IMR-90 (cell line): ENCODE measurements around the gene RPS2.

Source experiments
- BHLHE40 ChIP-seq: fragments of 150-350 bp; IDR thresholded peaks from 2 replicates; pipeline ENCODE4 v1.6.1; 2016; ENCODE audit warnings: mild to moderate bottlenecking, low read depth, low read length
- CEBPB ChIP-seq: IDR thresholded peaks from 2 replicates; pipeline ENCODE4 v1.6.1; 2012; ENCODE audit warnings: low read depth, low read length, improper control_type of control experiment
- CHD1 ChIP-seq: IDR thresholded peaks from 2 replicates; pipeline ENCODE4 v1.6.1; 2012; ENCODE audit warnings: low read depth, low read length, improper control_type of control experiment
- CTCF ChIP-seq: conservative IDR thresholded peaks from 2 replicates; pipeline ENCODE4 v1.5.1; 2012; ENCODE audit warnings: mild to moderate bottlenecking, low read depth, low read length, improper control_type of control experiment
- ELK1 ChIP-seq: fragments of 150-350 bp; IDR thresholded peaks from 2 replicates; pipeline ENCODE4 v1.6.1; 2016; ENCODE audit warnings: low read depth, mild to moderate bottlenecking, low read length, moderate library complexity, borderline replicate concordance
- FOS ChIP-seq: fragments of 150-350 bp; IDR thresholded peaks from 2 replicates; pipeline ENCODE4 v1.6.1; 2016; ENCODE audit warnings: low read depth, low read length
- MAFK ChIP-seq: IDR thresholded peaks from 2 replicates; pipeline ENCODE4 v1.6.1; 2012; ENCODE audit warnings: low read depth, low read length, improper control_type of control experiment
- MAZ ChIP-seq: IDR thresholded peaks from 2 replicates; pipeline ENCODE4 v1.6.1; 2012; ENCODE audit warnings: low read depth, mild to moderate bottlenecking, low read length, improper control_type of control experiment, moderate library complexity, borderline replicate concordance
- POLR2A ChIP-seq: IDR thresholded peaks from 2 replicates; pipeline ENCODE4 v1.6.1; 2012; ENCODE audit warnings: mild to moderate bottlenecking, low read depth, low read length
- RAD21 ChIP-seq: IDR thresholded peaks from 2 replicates; pipeline ENCODE4 v1.6.1; 2012; ENCODE audit warnings: low read length, improper control_type of control experiment
- RCOR1 ChIP-seq: IDR thresholded peaks from 2 replicates; pipeline ENCODE4 v1.6.1; 2012; ENCODE audit warnings: mild to moderate bottlenecking, low read length, improper control_type of control experiment; ENCODE audit not compliant: insufficient replicate concordance
- RFX5 ChIP-seq: IDR thresholded peaks from 2 replicates; pipeline ENCODE4 v1.8.0; 2012; ENCODE audit warnings: low read depth, mild to moderate bottlenecking, low read length, moderate library complexity
- USF2 ChIP-seq: fragments of 150-350 bp; IDR thresholded peaks from 2 replicates; pipeline ENCODE4 v1.6.1; 2017; ENCODE audit warnings: mild to moderate bottlenecking, antibody characterized with exemption, low read length, low read depth

- TF ChIP-seq POLR2A: no peak
- TF ChIP-seq CTCF: no peak
- TF ChIP-seq USF2: no peak
- TF ChIP-seq BHLHE40: no peak
- TF ChIP-seq CEBPB: no peak
- no peak for TF ChIP-seq RFX5
- no peak for TF ChIP-seq ELK1
- TF ChIP-seq RAD21: no peak
- no peak for TF ChIP-seq FOS
- TF ChIP-seq RCOR1: no peak
- TF ChIP-seq MAZ: no peak
- no peak for TF ChIP-seq CHD1
- no peak for TF ChIP-seq MAFK
Measured at GRCh38 chr16:2004795-2005517, 40.3 kb upstream of the RPS2 start.
